ENCODE data around the gene ARHGAP23.

The ARHGAP23 gene

GRCh38 chr17:38428112-38428642 lies at the start of gene ARHGAP23:
Gene ARHGAP23, plus strand, starts transcription at chr17:38428464. Its CDS starts 22 bp downstream, at chr17:38428486.
- DNase-seq: no peak

- DNase-seq: no peak
These were observed 48.8 kb upstream of the ARHGAP23 start for GRCh38 chr17:38379448-38379847.

GRCh38 chr17:38395090-38395489 lies 33.2 kb upstream of the ARHGAP23 start:
- no peak for DNase-seq

GRCh38 chr17:38397227-38397626 lies 31.0 kb upstream of the ARHGAP23 start:
- DNase-seq: no peak

GRCh38 chr17:38400286-38400685 lies 28.0 kb upstream of the ARHGAP23 start:
- no peak for DNase-seq

GRCh38 chr17:38401459-38401858 lies 26.8 kb upstream of the ARHGAP23 start:
- no peak for DNase-seq

GRCh38 chr17:38402897-38403296 lies 25.4 kb upstream of the ARHGAP23 start:
- DNase-seq: no peak

GRCh38 chr17:38403491-38403890 lies 24.8 kb upstream of the ARHGAP23 start:
- DNase-seq: no peak

GRCh38 chr17:38404174-38404943 lies 23.9 kb upstream of the ARHGAP23 start:
- DNase-seq: no peak

GRCh38 chr17:38405654-38406053 lies 22.6 kb upstream of the ARHGAP23 start:
- DNase-seq: no peak

GRCh38 chr17:38410201-38410600 lies 18.1 kb upstream of the ARHGAP23 start:
- DNase-seq: no peak

- DNase-seq: peak; percentile 71 to 74
These were observed 12.7 kb upstream of the ARHGAP23 start for GRCh38 chr17:38415250-38416194.

GRCh38 chr17:38416840-38417209 lies 11.4 kb upstream of the ARHGAP23 start:
- no peak for DNase-seq

- DNase-seq: peak in 1 of 2 experiments; percentile 25
These were observed 10.9 kb upstream of the ARHGAP23 start for GRCh38 chr17:38417210-38417951.

GRCh38 chr17:38418062-38418692 lies 10.1 kb upstream of the ARHGAP23 start:
- no peak for DNase-seq

GRCh38 chr17:38418693-38419507 lies 9.4 kb upstream of the ARHGAP23 start:
- no peak for DNase-seq

GRCh38 chr17:38419508-38419981 lies 8.7 kb upstream of the ARHGAP23 start:
- no peak for DNase-seq

- no peak for DNase-seq
These were observed 7.7 kb upstream of the ARHGAP23 start for GRCh38 chr17:38420518-38420917.

GRCh38 chr17:38421171-38421841 lies 7.0 kb upstream of the ARHGAP23 start:
- DNase-seq: no peak
